ENCODE results near the gene NRCAM.

NRCAM gene

GRCh38 chr7:108152198-108152597, 304.0 kb downstream of the NRCAM start:
- DNase-seq (ENCODE audit: low read depth) = no peak

GRCh38 chr7:108149908-108150307, 306.3 kb downstream of the NRCAM start:
- DNase-seq (ENCODE audit: low read depth) = no peak

- no peak for DNase-seq (ENCODE audit: low read depth)
These were observed 307.1 kb downstream of the NRCAM start for GRCh38 chr7:108149119-108149518.

GRCh38 chr7:108147031-108147563, 309.1 kb downstream of the NRCAM start:
- DNase-seq (ENCODE audit: low read depth) = no peak

- no peak for DNase-seq (ENCODE audit: low read depth)
These were observed 310.0 kb downstream of the NRCAM start for GRCh38 chr7:108146070-108146842.

GRCh38 chr7:108145401-108145800, 310.8 kb downstream of the NRCAM start:
- DNase-seq (ENCODE audit: low read depth) = no peak

- no peak for DNase-seq (ENCODE audit: low read depth)
These were observed 311.3 kb downstream of the NRCAM start for GRCh38 chr7:108144931-108145330.

GRCh38 chr7:108143658-108144420, 312.4 kb downstream of the NRCAM start:
- no peak for DNase-seq (ENCODE audit: low read depth)

- no peak for DNase-seq (ENCODE audit: low read depth)
These were observed 313.5 kb downstream of the NRCAM start for GRCh38 chr7:108142675-108143259.

- no peak for DNase-seq (ENCODE audit: low read depth)
These were observed 314.1 kb downstream of the NRCAM start for GRCh38 chr7:108142180-108142579.

- DNase-seq (ENCODE audit: low read depth) = no peak
These were observed 315.6 kb downstream of the NRCAM start for GRCh38 chr7:108140671-108141070.

GRCh38 chr7:108138911-108139310, 317.3 kb downstream of the NRCAM start:
- DNase-seq (ENCODE audit: low read depth) = no peak

GRCh38 chr7:108137993-108138392, 318.2 kb downstream of the NRCAM start:
- no peak for DNase-seq (ENCODE audit: low read depth)

GRCh38 chr7:108137040-108137439, 319.2 kb downstream of the NRCAM start:
- no peak for DNase-seq (ENCODE audit: low read depth)

- no peak for DNase-seq (ENCODE audit: low read depth)
These were observed 320.0 kb downstream of the NRCAM start for GRCh38 chr7:108136191-108136688.

GRCh38 chr7:108135446-108136190, 320.6 kb downstream of the NRCAM start:
- DNase-seq (ENCODE audit: low read depth) = no peak

- DNase-seq (ENCODE audit: low read depth) = no peak
These were observed 321.8 kb downstream of the NRCAM start for GRCh38 chr7:108134486-108134885.

- no peak for DNase-seq (ENCODE audit: low read depth)
These were observed 323.5 kb downstream of the NRCAM start for GRCh38 chr7:108132551-108133265.

GRCh38 chr7:108130261-108130660, 326.0 kb downstream of the NRCAM start, which contains the start of gene LAMB4:
Gene LAMB4, minus strand, starts transcription at chr7:108130361. Its CDS starts 7,197 bp downstream, at chr7:108123164.
- no peak for DNase-seq (ENCODE audit: low read depth)

- DNase-seq (ENCODE audit: low read depth) = no peak
These were observed 326.9 kb downstream of the NRCAM start for GRCh38 chr7:108129018-108129965.

Measured in T-helper 22 cell (primary cell).